ENCODE data around the gene TCF7.
"Not testable (repeated sequence)": the region's sequence is repeated elsewhere in the genome, so short reads cannot be mapped to it uniquely, and the experiment has no call there.

The TCF7 gene

DNA sequence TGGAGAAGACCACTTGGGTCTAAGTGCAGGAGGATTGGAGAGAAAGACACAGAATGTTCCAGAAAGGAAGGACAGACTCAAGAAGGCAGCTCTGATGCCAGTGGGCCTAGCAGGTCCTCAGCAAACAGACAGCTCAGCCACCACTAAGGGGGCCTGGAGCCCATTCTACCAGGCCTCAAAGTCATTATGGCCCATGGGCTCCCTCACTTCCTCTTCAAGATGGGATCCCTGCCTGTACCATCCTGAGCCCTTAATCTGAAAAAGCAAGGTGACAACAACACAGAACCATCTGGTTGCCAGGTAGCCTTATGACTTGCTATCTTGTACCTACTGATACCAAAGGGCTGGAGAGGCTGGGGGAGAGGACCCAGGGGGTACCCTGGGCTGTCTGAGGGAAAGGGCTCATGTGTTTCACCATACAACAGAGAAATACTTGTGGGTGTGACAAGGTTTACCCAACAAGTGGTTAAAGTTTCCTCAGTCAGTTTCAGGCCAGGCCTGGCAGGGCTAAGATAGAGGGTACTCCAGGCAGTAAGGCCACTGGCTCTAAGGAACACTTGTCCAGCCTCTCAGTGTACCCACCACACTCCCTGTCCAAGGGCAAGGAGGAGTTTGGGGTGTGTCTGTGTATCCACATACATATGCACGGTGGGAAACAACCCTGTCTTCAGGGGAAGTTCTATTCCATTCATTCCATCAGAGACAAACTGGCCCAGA, 30.7 kb downstream of the TCF7 start:
- no peak for DNase-seq (ENCODE audit: low spot score)

DNA sequence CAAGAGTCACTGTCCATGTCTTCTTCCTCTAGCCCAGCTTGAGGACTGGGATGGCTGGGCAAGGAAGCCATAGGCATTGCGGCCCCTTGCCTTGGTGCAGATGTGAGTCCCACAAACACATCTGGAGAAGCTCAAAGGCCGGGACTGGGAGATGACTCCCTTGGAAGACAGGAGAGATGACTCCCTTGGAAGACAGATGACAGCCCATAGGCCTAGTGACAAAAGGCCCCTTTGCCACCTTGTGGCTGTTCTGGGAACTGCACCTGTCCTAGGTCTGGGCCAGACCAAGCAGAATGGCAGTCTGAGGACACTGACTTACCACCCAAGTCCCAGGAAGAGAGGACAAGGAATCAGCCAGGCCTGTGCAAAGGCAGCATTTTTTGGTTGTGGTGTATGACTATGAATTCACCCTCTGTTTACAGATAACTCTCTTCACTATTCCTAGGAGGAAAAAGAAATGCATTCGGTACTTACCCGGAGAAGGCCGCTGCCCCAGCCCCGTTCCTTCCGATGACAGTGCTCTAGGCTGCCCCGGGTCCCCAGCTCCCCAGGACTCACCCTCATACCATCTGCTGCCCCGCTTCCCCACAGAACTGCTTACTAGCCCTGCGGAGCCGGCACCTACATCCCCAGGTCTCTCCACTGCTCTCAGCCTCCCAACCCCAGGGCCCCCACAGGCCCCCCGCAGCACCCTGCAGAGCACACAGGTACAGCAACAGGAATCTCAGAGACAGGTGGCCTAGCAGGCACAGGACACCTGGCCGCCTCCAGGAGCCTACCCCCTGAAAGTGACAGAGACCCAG, 31.5 kb downstream of the TCF7 start:
- DNase-seq (ENCODE audit: low spot score): peak; percentile 84

DNA sequence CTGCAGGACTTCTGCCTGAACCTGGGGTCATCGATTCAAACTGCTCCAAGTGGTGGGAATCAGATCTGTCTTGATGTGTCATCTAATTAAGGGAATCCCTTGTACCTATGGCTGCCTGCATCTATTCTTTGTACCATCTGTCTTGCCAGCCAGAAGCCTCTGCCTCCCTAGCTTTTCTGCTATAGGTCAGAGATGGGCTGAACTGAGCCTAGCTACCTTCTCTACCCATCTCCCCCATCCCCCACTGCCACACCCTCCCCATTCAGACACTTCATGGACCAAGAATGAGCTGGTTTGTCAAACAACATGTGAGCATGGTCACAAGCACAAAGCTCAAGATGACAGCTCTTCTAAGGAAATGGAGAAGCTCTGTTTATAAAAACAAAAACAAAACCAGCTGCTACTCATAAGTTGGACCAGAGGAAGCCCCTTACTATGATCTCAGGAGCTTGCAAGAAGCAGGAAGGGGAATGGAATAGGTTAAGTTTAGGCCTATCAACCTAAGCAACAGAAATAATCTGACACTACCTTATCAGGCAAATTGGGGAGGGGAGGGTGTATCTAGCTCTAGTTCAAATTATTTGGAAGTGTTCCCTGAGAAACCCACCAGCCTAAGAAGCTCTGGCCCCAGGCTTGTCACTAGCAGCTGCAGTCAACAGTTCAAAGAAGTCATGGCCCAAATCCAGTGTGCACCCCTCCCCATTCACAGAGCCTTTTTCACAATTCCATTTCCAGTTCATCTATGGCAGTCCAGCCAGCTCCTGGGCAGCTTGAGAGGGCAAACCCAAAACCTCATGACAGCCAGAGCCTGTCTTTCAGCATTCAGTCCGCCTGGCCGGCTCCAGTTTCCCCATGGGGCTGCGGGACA, 32.4 kb downstream of the TCF7 start:
- no peak for DNase-seq (ENCODE audit: low spot score)

DNA sequence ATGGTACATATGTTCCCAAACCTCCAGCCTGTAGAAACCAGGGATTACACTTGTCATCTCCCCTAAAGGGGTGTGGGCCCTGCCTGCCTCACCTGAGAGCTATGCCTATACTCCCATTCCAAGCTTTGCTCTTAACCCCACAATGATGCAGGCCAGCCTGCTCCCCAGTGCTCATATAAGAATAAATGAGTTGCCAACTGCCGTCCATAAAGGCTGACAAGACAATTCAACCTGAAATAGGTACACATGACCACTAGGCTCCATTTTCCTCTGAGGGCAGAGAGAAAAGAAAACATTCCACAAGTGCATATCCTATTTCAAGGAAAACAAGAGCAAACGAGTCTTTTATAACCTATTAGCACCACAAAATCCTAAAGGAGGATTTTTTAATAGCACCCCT, 33.8 kb downstream of the TCF7 start:
- DNase-seq (ENCODE audit: low spot score): no peak

DNA sequence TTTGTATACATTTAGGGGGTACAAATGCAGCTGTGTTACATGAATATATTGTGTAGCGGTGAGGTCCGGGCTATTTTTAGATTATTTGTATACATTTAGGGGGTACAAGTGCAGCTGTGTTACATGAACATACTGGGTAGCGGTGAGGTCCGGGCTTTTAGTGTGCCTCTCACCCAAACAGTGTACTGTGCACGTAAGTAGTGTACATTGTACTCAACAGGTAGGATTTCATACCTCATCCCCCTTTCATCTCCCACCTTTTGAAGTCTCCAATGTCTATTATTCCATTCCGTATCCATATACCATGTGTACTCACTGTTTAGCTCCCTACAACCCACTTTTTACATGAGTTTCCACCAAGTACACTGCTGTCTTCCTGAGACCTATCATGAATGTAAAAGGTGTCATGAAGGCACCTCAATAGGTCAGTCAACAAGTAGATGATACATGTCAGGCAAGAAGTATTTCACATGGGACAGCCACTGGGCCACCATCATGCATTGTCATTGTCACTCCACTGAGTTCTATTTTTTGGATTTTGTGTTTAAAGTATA, 34.6 kb downstream of the TCF7 start:
- no peak for DNase-seq (ENCODE audit: low spot score)

DNA sequence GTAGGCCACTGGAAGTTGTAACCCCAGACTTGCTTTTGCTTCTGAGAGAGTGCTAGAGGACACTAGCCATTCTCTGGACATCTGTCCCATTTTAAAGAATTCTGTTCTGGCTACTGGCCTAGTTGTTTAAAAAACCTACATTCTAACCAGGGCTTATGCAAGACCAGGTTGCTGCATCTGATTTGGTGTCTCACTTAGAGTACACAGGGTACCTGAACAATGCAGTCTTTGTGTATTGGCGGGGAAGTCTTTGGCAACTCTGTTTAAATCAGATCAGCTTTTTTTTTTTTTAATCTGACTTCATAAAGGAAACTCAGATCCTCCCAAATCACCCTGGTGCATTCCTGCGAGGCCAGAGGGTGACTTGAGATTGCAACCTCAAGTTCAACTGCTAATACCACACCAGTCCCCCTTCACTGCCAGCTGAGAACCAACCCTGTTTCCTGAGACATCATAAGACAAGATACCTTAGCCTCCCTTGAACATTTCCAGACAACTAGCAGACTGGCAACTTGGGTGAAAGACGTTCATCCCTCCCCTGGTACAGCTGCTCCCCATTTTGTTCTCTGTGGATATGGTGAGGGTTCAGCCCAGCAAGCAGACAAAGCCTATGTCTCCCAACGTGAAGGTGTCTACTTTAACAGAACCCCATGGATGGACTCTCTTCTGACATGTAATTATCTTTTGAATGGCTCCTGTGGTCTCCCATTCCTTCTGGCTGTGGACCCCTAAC, 35.3 kb downstream of the TCF7 start:
- DNase-seq (ENCODE audit: low spot score): no peak

DNA sequence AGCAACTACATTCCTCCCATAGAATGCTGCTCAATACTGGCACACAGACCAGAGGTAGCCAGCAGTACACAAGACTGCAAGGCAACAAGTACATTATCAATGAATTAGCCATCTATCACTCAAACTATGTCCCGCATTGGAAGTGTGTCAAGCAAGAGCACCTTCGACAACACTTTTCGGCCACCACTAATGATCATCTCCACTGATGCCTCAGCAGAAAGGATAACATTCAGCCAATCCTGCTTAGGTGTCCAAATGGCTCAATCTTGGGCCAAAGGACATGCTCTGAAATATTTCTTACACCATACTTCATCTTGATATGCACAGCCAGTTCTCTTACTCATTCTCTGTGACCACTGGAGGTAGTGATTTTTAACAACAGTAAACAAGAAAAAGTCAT, 37.2 kb downstream of the TCF7 start:
- DNase-seq (ENCODE audit: low spot score): no peak

DNA sequence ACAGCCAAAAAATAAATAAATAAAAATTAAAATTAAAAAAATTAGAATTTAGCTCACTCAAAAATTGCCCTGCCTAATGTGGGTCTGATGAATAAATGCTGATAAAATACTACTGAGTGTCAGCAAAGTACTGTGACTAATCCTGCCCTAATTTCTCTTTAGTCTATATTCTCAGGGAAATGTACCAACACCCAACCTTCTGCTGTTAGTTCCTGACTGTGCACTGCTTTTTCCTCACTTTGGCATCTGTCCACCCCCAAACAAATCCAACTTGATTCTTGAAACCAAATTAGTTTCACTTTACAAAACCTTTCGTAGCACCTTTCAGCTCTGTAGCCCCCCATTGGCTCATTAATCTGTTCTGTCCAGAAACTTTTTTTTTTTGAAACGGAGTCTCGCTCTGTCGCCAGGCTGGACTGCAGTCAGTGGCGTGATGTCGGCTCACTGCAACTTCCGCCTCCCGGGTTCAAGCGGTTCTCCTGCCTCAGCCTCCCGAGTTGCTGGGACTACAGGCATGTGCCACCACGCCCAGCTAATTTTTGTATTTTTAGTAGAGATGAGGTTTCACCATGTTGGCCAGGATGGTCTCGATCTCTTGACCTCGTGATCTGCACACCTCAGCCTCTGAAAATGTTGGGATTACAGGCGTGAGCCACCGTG, 37.8 kb downstream of the TCF7 start:
- DNase-seq (ENCODE audit: low spot score): not testable (repeated sequence)

DNA sequence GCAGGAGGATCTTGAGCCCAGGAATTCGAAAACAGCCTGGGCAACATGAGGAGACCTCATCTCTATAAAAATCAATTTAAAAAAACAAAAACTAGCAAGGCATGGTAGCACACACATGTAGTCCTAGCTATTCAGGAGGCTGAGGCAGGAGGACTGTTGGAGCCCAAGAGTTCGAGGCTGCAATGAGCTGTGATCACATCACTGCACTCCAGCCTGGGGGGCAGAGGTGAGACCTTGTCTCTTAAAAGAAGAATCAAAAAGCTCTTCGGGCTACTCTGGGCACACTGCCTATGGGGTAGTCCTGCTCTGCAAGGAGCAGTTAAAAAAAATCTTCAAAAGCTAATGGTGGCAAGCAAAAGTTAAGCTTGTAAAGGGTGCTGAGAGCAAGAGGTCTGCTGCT, 38.8 kb downstream of the TCF7 start:
- no peak for DNase-seq (ENCODE audit: low spot score)

DNA sequence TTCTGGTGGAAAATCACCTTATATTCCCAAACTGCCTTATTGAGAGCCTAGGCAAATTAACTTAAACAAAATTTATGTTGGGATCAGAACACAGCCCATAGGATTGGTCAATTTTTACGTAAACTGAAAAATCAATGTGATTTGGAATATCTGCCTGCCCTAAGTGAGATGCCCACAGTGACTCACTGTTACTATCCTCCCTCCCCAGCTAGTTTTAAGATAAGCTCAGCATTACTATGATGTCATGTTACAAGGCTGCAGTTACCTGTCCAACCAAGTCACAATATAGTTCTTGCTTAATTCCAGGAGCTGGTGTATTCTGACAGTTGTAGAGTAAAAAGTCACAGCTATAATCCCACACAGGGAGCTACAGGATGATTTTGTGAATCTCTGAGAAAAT, 39.2 kb downstream of the TCF7 start:
- DNase-seq (ENCODE audit: low spot score): no peak

DNA sequence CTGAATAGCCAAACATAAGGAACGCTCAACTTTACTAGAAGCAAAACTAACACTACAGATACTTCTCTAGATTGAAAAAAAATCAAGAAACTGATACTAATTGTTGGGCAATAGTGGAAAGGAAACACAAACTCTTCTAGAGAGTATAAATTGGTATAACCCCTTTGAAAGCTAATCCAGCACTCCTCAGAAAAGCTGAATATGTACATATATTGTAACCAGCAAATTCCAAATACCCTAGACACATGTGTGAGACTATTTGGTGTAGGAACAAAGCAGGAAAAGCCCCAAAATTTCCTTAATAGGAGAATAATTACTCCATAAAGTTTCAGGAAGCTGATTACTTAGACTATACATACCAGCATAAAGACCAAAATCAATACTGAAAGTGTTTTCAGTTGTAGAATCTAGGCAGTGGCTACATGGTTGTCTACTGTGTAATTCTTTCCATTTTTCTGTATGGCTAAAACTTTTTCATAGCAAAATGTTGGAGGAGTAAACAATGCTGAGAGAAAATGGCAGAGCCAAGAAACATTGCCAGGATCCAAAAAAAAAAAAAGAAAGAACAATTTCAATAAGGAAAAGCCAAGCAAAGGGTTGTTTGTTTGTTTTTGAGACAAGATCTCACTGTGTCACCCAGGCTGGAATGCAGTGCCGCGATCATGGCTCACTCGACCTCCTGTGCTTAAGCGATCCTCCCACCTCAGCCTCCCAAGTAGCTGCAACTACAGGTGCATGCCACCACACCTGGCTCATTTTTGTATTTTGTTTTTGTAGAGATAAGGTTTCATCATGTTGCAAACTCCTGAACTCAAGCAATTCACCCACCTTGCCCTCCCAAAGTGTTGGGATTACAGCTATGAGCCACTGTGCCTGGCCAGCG, 47.3 kb downstream of the TCF7 start:
- no peak for DNase-seq (ENCODE audit: low spot score)

DNA sequence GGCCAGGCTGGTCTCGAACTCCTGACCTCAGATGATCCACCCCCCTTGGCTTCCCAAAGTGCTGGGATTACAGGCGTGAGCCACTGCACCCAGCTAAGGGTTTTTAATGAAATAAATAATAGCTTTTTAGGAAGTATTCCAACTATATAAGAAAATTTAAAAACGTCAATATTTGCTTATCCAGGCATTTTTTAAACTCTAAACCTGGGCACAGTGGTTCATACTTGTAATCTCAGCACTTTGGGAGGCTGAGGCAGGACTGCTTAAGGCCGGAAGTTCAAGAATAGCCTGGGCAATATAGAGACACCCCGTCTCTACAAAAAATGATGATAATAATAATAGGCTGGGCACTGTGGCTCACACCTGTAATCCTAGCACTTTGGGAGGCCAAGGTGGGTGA, 48.1 kb downstream of the TCF7 start:
- DNase-seq (ENCODE audit: low spot score): no peak

DNA sequence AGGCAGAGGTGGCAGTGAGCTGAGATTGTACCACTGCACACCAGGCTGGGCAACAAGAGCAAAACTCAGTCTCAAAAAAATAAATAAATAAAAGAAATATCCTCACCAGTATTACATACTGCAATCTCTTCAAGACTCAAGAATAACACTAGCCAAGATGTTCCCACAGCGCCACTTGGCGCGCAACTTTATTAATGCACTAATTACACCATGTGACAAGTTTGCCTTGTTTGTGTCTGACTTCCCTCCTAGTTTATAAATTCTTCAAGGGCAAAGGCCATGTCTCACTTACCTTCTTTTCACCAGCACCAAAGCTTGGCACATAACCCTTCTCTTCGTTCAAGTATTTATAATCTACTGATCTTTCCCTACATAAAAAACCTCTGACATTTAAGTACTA, 57.5 kb downstream of the TCF7 start:
- no peak for DNase-seq (ENCODE audit: low spot score)

DNA sequence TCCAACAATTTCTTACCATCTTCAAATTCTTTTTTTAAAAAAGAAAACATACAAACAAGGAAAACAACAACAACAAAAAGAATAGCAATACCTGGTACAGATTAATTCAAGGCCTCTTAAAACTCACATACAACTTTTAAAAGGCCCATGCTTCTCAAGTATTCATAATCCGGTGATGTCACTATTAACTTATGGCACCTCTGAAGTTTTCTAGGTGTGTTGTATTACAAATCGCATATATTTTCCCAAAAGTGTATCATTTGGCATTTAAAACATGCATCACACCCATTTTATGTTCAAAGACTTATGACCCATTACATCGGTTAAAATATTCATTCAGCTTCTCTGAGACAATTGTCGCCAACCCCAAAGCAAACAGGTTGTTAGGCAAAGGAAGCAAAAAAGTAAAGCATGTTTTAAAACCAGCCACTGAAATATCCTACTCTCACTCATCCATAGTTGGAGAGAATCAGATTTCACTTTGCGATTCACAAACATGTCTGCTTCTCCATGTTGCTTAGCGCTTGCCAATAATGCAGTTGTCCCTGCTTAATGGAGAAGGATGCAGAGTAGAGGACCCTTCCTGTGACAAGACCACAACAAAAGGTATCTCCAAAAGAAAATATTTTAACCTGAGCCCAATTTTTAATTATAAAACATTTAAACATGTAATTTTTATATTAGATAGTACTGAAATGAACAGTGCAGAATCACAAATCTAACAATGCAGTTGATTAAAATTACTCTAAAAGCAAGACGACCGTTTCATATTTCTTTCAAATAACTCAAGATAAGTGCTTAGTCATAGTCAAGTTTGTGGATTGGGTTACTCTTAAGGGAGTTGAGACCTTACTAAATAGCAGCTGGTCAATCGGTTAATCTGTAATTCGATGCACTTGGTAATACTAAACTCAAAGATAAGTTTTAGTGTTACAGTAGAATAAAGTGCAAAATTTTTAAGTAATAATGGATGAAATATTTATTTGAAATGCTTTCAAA, 60.7 kb downstream of the TCF7 start:
- peak; percentile 19 for DNase-seq (ENCODE audit: low spot score)

DNA sequence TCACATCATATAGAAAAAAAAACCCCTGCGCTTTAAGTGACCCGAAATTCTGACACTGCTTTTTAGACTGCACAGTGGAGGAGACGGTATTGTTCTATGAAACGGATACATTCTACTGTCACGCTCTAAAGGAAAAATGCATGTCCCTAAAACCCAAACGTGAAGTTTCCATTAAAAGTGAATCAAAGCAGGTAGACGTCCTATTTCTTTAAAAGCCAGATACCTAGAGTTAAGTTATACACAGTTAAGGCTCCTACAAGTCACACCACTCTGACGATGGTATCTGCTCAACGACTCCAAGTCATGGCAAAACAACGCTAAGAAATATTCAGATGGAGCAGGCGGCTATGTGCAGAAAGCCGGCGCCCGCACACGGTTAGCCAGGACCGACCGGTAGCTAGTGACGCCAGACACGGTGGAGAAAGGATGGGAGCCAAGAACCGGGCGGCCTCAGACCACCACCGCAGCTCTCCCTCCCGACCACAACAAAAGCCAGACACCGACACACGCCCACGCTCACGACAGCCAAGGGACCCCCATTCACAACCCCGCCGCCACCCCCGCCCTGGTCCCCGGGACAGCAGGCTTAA, 61.5 kb downstream of the TCF7 start:
- peak; percentile 36 for DNase-seq (ENCODE audit: low spot score)

DNA sequence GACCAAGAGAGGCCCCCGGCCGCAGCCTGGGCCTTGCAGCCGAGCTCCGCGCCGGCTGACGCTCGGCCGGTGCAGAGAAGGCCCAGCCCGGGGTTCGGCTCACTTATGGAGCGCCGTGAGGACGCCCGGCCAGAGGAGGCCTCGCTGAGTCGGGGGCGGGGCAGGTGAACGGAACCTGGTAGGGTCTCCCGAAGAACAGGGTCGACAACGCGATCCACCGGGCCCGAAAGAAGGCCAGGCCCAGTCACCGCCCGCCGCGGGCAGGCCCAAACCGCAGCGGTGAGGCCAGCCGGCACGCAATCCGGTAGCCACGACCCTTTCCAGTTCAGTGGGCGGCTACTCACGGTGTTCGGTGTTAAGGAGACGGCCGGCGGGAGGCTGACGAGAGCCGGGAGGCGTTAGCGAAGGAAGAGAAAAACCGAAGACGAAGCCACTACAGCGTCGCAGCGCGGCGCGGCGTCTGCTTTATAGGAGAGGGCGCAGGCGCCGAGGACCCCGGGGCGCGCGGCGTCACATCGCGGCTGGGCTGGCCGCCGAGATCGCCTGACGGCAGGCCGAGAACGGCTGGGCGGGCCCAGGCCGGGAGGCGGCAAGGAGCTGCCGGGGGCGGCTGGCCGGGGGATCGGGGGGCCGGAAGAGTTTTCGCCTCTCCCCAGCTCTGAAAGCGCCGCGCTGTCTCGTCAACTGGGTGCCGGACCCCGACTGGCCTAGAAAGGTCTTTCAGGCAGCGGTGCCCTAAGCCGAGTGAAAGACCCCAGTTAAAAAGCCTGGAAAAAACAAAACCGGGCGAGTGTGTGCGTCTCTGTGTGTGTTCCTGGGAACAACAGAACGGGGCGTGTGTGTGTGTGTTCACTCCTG, 62.3 kb downstream of the TCF7 start, which contains the start of gene SKP1:
SKP1 (minus strand) TSS at position 440 of the 858 bp plus-strand sequence. CDS start 2,928 bp downstream, outside the sequence.
- DNase-seq (ENCODE audit: low spot score): peak; percentile 86

DNA sequence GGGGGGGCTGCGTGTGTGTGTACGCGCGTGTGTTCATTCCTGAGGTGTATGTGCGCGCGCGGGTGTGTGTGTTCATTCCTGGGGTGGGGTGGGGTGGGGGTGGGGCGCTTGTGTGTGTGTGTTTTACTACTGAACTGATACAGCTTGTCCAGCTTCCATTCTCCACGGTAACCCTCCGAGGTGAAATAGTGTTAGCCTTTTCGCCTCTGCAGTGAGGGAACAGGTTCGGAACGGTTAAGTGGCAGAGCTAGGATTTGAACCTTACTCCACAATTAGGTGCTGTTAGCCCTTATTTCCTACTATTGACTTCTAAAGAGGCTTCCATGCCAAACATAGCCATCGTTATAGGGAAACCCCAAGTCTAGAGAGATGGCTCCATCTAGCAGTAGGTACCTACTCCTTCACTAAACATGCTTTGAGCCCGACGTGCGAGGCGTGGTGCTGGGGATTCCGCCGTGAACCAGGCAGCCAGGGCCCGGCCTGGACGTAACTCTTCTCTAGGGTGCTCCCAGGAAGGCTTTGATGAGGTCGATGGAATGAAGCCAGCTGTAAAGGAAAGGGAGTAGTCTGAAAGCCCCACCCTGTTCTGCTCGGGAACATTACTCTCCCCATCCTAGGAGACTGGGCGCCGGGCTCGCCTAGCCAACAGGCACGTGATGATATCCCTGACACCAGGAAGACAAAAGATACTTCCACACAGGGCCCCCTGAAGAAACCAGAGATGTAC, 63.1 kb downstream of the TCF7 start:
- DNase-seq (ENCODE audit: low spot score): no peak
